ENCODE results near the gene HSD17B14.

DNA sequence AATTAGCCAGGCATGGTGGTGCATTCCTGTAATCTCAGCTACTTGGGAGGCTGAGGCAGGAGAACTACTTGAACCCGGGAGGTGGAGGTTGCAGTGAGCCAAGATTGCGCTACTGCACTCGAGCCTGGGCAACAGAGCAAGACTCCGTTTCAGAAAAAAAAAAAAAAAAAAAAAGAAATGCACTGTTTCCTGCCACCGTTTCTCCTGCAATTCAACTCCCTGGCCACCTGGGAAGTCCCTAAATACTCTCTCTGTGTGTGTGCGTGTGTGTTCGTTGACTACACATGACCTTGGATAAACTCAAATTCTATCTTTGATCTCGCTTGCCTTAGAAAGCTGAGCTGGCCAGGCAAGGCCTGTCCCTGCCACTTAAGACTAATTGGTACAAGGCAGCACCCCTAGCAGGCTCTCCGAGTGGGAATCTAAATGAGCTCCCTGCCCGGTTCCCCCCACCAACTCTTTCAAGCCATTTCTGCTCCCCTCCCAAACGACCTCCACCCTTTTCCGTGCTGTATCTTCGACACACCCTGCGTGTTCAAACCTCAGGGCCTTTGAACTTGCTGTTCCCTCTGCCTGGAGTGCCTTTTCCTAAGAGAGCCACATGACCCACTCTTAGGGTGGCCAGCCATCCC lies 20.3 kb downstream of the HSD17B14 start:
- TF ChIP-seq, protein P1, sequence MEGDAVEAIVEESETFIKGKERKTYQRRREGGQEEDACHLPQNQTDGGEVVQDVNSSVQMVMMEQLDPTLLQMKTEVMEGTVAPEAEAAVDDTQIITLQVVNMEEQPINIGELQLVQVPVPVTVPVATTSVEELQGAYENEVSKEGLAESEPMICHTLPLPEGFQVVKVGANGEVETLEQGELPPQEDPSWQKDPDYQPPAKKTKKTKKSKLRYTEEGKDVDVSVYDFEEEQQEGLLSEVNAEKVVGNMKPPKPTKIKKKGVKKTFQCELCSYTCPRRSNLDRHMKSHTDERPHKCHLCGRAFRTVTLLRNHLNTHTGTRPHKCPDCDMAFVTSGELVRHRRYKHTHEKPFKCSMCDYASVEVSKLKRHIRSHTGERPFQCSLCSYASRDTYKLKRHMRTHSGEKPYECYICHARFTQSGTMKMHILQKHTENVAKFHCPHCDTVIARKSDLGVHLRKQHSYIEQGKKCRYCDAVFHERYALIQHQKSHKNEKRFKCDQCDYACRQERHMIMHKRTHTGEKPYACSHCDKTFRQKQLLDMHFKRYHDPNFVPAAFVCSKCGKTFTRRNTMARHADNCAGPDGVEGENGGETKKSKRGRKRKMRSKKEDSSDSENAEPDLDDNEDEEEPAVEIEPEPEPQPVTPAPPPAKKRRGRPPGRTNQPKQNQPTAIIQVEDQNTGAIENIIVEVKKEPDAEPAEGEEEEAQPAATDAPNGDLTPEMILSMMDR (IDR thresholded peaks at IDR 0.05; ENCODE audit: low read depth, low read length, missing input control), result peak; percentile 43
- TF ChIP-seq JUND (IDR thresholded peaks at IDR 0.05) (no peak), HNF4A (conservative IDR thresholded peaks at IDR 0.05) (peak; percentile 18 to 39), RXRA (IDR thresholded peaks at IDR 0.05) (peak; percentile 75 to 87), TAF1 (conservative IDR thresholded peaks at IDR 0.05) (no peak), YY1 (IDR thresholded peaks at IDR 0.05) (no peak), REST (IDR thresholded peaks at IDR 0.05) (no peak), EGR1 (IDR thresholded peaks at IDR 0.05; ENCODE audit: low read depth in 2 of 2) (no peak)
